NCI-H1436 (cell line): ENCODE results near the gene PIK3CD.

Experiments
- DNase-seq: peaks from one replicate; lab custom pipeline; 2025; lab: John Stamatoyannopoulos, UW

PIK3CD gene

DNA sequence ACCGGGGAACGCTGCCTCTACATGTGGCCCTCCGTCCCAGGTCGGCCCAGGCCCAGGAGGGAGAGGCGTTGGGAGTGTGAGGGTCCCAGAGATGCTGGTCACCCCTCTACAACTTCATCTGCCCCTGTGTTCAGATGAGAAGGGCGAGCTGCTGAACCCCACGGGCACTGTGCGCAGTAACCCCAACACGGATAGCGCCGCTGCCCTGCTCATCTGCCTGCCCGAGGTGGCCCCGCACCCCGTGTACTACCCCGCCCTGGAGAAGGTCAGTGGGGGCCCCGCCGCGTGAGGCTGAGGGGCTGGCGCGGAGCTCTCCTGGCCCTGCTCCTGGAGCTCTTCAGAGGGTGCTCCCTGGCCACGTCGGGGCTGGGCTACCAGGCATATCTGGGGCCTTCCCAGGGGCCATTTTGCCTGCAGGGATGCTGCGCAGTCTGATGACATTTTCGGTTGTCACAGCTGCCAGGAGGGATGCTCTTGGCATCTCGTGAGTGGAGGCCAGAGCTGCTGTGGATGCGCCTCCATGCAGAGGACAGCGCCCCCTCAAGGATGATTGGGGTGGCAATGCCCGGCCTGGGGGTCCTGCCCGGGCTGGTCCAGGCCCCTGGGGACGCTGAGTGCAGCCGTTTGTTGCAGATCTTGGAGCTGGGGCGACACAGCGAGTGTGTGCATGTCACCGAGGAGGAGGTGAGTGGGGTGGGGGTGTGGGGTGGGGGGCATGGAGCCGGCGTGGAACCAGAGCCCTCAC, 68.6 kb downstream of the PIK3CD start:
- DNase-seq = no peak

DNA sequence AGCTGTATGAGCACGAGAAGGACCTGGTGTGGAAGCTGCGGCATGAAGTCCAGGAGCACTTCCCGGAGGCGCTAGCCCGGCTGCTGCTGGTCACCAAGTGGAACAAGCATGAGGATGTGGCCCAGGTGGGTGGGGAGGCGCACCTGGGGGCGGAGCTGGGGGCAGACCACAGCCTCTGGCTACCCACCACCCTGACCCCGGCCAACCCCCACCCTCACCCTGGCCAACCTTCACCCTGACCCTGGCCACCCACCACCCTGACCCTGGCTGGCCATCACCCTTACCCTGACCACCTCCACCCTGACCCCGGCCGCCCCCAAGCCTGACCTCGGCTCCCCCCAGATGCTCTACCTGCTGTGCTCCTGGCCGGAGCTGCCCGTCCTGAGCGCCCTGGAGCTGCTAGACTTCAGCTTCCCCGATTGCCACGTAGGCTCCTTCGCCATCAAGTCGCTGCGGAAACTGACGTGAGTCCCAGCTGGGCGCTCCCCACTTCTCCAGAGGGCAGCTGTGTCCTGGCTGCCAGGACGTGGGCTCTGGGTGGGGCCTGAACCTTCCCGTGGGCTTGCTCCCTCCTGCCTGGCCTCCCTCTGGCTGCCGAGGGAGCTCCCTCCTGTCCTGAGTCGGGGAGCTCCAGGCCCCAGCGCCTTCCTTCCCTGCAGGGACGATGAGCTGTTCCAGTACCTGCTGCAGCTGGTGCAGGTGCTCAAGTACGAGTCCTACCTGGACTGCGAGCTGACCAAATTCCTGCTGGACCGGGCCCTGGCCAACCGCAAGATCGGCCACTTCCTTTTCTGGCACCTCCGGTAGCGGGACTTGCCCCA, 69.5 kb downstream of the PIK3CD start:
- no peak for DNase-seq

DNA sequence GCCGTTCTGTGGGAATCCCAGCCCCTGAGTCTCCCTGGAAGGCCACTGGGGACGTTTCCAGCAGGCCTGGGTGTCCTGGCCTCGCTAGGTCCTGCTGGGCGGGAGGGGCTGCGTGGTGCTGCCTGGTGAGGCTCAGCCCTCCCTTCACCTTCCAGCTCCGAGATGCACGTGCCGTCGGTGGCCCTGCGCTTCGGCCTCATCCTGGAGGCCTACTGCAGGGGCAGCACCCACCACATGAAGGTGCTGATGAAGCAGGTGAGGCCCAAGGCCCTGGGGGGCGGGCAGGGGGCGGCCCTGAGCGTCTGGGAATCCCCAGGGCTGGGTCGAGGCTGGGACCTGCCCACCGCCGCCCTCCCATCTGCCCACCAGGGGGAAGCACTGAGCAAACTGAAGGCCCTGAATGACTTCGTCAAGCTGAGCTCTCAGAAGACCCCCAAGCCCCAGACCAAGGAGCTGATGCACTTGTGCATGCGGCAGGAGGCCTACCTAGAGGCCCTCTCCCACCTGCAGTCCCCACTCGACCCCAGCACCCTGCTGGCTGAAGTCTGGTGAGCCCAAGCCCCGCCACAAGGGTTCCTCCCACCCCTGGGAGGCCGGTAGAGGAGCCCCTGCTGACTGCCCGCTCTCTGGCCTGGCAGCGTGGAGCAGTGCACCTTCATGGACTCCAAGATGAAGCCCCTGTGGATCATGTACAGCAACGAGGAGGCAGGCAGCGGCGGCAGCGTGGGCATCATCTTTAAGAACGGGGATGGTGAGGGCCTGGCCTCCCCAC, 70.3 kb downstream of the PIK3CD start:
- DNase-seq = peak; percentile 20

- no peak for DNase-seq
Measured at GRCh38 chr1:9722378-9722749, 70.8 kb downstream of the PIK3CD start.

- DNase-seq = no peak
Measured at GRCh38 chr1:9723068-9723805, 71.7 kb downstream of the PIK3CD start.

DNA sequence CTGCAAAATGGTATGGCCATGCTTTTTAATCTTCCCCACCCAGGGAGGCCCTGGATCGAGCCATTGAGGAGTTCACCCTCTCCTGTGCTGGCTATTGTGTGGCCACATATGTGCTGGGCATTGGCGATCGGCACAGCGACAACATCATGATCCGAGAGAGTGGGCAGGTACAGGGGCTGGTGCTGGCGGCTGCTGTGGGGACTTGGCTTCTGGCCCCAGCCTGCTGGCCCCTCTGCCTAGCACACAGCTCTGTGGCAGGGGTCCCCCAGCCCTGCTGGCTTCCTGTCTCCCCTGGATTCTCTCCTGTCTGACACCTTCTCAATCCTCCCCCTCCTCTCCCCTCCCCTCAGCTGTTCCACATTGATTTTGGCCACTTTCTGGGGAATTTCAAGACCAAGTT, 72.4 kb downstream of the PIK3CD start:
- no peak for DNase-seq

- DNase-seq = peak; percentile 35
Measured at GRCh38 chr1:9724706-9725476, 73.4 kb downstream of the PIK3CD start.

DNA sequence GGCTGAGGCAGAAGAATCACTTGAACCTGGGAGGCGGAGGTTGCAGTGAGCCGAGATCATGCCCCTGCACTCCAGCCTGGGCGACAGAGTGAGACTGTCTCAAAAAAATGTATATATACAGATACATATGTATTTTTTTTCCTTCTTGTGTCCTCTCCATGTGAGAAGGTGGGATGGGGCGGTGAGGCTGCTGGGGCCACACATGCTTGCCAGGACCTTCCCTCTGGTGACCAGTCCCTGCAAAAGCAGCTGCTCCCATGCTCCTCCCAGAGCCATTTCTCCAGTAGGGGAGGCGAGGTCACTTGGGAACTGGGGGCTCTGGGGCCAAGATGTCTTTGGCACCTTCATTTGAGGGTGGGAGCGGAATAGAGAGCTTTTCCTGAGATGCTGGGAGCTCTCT, 74.9 kb downstream of the PIK3CD start:
- DNase-seq = no peak

GRCh38 chr1:9726905-9727595, 75.5 kb downstream of the PIK3CD start:
- DNase-seq = no peak

GRCh38 chr1:9728451-9729295, 77.1 kb downstream of the PIK3CD start:
- no peak for DNase-seq

GRCh38 chr1:9729523-9729922, 78.0 kb downstream of the PIK3CD start:
- DNase-seq = no peak

- no peak for DNase-seq
Measured at GRCh38 chr1:9730096-9730901, 78.8 kb downstream of the PIK3CD start.

DNA sequence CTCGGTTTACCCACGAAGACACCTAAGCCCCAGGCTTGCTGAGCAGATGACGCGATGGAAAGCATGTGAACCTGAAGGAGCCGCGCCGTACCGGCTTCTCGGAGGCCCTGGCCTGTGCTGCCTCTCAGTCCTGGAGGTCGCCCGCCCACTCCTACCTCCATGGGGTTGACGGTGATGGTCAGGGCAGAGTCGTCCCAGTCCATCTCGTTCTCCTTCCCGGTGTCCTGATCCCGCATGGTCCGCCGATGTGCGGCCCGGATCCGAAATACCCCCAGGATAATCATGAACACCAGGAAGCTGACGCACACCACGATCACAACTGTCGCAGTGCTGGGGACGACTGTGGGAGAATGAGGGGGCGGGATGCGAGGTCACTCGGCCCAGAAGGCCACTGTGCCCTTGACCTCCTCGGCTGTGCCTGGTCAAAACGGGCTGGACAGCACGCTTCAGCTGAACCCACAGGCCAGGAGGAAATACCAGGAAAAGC, 79.6 kb downstream of the PIK3CD start:
- DNase-seq = no peak

- no peak for DNase-seq
Measured at GRCh38 chr1:9731561-9731960, 80.0 kb downstream of the PIK3CD start.

DNA sequence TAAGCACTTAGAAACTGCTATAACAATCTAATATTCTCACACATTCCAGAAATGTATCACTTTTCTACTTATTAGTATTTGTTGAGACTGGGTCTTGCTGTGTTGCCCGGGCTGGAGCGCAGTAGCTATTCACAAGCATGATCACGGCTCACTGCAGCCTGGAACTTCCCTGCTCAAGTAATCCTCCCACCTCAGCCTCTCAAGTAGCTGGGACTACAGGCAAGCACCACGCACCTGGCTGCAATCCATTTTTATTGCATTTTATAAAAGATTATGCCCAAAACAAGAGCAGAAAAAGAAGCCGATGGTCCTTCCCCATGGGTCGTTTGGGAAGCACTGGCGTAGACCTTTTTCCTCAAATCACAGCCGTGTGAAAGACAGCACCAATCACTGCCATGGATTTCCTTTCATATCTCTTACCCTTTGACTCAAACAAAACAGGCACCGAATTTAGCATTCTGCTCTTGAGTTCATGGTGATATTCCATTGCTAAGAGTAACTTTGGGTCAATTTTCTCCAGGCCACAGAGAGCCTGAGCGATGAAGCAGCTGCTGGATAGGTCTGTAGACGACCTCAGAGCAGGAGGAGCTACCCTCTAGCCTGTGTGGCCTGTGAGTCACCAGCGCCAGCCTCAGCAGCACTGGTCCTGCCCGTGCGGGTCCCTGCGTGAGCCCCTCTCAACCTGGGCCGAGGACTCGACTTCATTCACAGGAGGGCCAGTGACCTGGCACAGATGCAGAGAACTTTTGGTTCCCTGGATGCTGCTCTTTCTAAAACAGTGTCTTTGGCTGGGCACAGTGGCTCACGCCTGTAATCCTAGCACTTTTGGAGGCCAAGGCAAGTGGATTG, 80.8 kb downstream of the PIK3CD start:
- DNase-seq = no peak

- no peak for DNase-seq
Measured at GRCh38 chr1:9733160-9733789, 81.7 kb downstream of the PIK3CD start.

DNA sequence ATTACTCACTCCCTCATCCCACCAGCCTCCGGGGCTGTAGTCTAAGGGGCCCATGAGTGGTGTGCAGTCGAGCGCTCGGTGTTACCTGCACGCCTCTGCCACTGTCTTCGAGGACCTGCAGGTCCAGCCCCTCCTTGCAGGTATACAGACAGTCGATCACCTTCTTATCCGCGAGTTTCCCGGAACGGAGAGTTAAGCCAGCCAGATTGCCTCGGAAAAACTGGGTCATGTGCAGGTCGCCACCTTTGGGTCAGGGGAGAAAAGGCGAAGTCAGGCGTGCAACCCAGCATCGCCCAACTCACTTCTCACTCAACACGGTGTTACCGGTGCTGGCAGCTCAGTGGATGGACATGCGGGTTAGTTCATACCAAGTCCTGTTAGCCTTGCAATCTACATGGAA, 84.3 kb downstream of the PIK3CD start:
- DNase-seq = no peak
